GM19438 (cell line): ENCODE measurements around the gene MPI.
"Not testable (repeated sequence)": the region's sequence is repeated elsewhere in the genome, so short reads cannot be mapped to it uniquely, and the experiment has no call there.

Experiments used
- ATAC-seq: cut with Tn5 transposase; IDR thresholded peaks from one replicate; pipeline ENCODE4 v1.9.1; 2021; ENCODE audit warnings: low read depth; ENCODE audit not compliant: unreplicated experiment

The MPI gene

DNA sequence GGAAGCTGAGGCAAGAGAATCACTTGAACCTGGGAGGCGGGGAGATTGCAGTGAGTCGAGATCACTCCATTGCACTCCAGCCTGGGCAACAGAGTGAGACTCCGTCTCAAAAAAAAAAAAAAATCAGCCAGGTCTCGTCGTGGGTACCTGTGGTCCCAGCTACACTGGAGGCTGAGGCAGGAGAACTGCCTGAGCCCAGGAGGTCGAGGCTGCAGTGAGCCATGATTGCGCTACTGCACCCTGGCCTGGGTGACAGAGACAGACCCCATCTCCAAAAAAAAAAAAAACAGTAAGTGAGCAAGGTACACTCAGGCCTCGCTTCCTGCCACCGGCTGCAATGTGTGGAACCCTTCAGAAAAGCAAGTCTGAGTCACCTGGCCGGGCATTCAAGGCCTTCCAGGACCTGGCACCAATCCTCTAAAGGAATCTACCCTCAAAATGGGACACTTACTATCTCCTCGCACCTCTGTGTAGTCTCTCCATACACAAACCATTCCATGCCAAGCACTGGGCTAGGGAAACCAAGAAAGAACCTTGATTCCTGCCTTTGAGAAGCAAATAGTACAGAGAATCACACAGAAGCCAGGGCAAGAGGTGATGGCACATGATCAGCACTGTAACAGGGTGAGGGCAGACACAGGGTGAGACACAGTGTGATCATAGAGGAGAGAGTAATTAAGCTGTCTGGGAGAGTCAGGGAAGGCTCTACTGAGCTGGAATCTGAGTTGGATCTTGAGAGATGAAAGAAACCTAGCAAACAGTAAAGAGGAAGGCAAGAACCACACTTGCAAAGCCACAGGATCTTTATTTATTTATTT lies 26.4 kb upstream of the MPI start:
- ATAC-seq, result no peak

GRCh38 chr15:74864296-74864695 lies 25.5 kb upstream of the MPI start:
- no peak for ATAC-seq

DNA sequence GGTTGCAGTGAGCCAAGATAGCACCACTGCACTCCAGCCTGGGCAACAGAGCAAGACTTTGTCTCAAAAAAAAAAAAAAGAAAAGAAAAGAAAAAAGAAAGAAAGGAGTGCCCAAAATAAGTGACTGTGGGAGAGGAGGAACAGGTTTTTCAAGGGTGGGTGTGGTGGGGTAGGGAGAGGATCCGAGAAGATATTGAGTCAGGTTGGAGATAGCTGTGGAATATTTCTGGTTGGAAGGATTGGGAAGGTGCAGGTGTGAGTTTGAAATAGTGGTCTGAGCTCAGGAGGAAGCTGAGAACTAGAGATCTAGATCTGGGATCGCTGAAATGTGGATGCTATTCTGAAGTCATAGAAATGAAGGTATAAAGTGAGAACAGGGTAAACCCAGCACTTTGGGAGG lies 24.5 kb upstream of the MPI start:
- no peak for ATAC-seq

DNA sequence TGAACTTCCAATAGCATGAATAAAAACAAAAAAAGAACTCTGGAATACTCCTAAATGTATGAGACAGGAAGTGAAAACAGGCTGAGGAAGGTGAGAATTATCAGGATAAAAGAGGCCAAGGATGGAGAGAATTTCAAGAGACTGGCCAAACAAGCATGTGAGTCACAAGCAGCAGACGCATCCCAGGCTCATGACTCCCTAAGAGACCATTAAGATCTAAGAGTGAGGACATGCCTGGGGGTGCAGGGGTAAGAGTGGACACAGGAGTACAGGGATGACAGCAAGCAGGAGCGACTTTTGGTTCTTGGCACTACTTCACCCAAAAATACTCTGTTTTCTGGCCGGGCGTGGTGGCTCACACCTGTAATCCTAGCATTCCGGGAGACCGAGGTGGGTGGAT lies 23.8 kb upstream of the MPI start:
- ATAC-seq, result no peak

DNA sequence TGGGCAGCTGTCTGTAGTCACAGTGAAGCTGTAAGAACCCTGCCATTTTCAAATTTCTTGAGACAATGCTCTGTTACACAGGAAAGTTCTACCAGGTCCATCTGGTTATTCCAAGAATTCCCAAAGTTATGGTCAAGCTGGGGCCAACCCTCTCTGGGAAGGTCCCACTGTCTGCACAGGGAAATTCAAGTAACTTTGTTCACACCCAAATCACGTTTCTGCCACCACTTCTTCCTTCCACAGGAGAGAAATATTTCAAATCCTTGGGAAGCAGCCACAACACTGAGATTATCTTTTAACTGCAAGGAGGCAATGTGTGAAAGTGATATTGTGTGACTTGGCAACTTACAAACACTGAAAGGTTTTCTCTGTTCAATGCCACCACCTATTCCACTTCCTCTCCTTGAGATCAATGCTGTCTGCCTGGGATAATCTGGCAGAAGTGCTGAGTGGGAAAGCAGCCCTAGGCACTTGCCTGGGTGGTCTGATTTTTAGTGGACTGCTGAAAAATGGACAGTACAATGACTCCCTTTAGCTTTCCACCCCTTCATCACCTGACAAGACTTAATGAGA lies 22.3 kb upstream of the MPI start:
- ATAC-seq, result no peak

DNA sequence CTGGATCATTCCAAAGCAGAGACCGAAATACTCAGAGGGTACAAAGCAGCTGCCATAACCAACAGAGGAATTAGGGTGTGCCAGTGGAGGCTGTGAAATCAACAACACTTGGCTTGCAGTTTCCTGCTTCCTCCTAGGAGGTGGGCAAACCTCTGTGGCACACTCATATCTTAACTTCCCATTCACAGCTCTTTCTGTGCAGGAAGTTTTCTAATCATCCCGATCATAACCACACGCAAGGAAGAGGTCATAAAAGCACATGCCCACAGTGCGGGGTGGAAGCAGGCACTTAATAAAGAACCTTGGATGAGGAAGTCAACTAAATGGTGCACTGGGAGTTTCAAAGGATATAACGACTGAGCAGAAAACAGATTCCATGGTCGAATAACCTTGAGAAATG lies 21.8 kb upstream of the MPI start:
- ATAC-seq, result no peak

GRCh38 chr15:74869372-74869725 lies 20.5 kb upstream of the MPI start:
- no peak for ATAC-seq

DNA sequence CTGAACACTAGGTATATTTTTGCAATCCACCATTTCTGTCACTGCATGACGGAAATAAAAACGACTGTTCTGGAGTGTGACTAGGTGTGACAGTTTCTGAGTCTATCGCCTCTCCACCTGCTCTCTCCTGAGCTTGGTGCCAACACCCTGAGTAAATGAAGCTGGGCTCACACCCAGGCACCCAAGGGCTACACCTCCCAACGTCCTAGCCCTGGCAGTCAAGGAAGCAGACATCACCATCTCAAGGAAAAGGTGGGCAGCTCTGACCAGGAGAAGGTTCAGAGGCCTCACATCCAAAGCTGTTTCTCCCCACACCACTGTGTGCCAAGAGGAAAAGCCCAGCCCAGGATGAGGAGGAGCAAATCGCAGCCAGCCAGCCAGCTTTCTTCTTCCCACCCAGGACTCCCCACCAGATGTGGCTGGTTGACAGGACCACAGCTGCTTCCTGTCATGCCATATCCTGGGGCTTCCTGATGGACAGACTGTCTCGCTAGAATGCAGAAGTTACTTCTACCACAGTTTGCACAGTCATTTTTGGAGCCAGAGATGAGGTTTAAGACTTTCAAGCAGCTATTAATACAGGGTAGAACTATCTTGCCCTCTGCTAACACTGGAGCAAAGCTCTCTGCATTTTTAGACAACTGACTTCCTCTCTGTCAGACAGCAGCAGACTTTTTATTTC lies 20.0 kb upstream of the MPI start:
- peak; percentile 47 for ATAC-seq

DNA sequence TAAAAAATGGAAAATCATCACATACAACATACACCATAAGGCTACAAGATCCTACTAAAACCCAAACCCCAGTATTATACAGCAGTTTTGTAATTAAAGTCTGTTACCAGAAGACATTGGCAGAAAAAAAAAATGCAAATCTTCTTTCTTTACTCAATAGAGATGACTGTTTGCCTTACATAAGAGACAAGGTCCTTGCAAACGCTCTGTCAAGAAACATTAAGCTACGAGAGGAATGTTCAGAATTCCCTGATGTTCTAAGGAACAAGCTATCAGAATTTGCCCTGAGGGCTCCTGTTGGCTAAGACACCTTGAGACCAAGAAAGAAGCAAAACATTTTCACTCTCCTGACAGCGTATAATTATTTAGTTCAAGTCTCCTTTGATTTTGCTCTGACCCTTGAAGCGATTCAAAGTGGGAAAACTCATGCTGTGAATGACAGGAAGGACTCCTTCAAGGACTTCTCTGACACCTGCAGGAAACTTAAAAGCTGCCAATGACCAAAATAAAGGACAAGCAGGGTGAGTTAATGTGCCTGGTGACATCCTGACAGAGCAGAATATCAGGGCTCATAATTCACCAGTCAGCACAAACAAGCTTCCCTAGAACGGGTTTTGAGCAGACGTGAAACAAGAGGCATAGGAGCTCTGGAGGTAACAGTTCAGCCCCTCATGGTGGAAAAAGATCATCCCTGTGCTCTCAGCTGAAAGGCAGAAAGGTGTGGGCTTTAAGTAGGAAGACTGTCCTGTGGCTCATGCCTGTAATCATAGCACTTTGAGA lies 19.2 kb upstream of the MPI start:
- ATAC-seq, result no peak

GRCh38 chr15:74872702-74873035 lies 17.2 kb upstream of the MPI start:
- no peak for ATAC-seq

- ATAC-seq, result peak; percentile 76
Measured at GRCh38 chr15:74873036-74873755, 16.6 kb upstream of the MPI start, which contains the start of gene SCAMP2. SCAMP2 (minus strand) TSS chr15:74873365; CDS start chr15:74873255, 110 bp downstream.

GRCh38 chr15:74873756-74874424 lies 16.0 kb upstream of the MPI start:
- ATAC-seq, result no peak

GRCh38 chr15:74878273-74878672 lies 11.6 kb upstream of the MPI start:
- ATAC-seq, result no peak

DNA sequence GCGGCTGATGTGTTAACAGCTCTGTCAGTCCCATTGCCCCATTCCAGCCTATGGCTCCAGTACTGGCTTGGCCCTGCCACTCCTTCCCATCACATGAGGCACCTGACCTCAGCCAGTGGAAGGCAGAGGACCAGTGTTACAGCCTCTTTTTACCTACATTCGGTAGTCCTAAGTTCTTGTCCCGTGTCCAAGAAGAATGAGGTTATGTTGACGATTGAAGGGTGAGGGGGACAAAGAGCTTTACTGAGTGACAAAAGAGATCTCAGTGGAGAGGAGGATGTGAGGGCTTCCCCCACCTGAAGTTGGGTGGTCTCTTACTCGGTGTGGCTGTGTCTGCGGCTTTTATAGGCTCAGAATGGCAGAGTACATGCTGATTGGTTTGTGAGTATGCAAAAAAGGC lies 7.3 kb upstream of the MPI start:
- ATAC-seq, result no peak

DNA sequence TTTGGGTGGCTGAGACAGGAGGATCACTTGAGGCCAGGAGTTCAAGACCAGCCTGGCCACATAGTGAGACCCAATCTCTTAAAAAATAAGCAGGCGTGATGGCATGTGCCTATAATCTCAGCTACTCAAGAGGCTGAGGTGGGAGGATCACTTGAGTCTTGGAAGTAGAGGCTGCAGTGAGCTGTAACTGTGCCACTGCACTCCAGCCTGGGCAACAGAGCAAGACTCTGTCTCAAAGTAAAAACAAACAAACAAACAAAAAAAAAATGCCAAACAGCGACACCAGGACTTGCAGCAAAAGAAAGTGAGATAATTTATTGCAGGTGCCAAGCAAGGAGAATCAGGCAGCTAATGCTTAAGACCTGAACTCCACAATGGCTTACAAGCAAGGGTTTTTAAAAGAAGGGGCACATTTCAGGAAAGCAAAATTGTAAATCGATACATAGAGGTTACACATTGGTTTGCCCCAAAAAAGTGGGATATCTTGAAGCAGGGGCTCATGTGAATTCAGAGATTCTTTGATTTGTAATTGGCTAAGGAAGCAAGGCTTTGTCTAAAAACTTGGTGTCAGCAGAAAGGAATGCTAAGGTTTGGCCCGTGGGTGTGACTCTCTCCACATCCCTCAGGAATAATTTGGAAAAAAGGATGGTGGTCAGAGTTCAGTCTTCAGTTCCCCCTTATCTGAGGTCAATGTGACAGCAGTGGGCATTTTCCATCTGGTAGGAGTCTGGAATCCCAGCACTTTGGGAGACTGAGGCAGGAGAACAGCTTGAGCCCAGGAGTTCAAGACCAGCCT lies 5.2 kb upstream of the MPI start:
- ATAC-seq, result no peak

DNA sequence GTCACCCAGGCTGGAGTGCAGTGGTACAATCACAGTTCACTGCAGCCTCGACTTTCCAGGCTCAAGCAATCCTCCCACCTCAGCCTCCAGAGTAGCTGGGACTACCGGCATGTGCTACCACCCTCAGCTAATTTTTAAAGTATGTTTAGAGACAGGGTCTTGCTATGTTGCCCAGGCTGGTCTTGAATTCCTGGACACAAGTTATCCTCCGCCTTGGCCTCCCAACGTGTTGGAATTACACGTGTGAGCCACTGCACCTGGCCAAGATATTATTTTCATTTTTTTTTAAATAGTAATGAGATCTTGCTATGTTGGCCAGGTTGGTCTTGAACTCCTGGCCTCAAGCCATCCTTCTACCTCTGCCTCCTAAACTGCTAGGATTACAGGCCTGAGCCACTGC lies 4.4 kb upstream of the MPI start:
- no peak for ATAC-seq

DNA sequence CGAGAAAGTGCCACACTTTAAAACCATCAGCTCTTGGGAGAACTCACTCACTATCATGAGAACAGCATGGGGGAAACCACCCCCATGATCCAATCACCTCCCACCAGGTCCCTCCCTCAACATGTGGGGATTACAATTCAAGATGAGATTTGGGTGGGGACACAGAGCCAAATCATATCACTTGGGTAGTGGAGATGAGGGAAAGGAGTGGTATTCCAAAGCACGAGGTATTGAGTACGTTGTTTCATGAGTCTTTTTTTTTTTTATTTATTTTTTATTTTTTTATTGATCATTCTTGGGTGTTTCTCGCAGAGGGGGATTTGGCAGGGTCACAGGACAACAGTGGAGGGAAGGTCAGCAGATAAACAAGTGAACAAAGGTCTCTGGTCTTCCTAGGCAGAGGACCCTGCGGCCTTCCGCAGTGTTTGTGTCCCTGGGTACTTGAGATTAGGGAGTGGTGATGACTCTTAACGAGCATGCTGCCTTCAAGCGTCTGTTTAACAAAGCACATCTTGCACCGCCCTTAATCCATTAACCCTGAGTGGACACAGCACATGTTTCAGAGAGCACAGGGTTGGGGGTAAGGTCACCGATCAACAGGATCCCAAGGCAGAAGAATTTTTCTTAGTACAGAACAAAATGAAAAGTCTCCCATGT lies 2.2 kb upstream of the MPI start:
- not testable (repeated sequence) for ATAC-seq

DNA sequence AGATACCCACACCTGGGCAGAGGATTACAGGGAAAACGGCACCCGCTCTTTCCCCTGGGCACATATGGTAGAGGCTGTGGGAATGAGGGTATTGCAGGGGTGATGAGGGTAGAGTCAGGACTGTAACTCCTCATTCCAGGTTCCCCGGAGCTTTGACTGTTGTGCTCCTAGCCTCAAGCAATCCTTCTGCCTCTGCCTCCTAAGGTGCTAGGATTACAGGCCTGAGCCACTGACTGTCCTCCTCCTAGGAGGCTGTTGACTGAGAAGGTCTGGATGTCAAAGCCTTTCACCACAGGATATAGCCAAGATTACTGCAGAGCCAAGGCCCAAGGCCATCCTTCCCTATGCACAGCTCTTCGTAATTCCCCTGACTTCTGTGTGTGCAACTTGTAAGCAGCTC lies 1.1 kb upstream of the MPI start:
- ATAC-seq, result no peak

GRCh38 chr15:74889390-74889882 lies 406 bp upstream of the MPI start:
- ATAC-seq, result peak; percentile 25
